Upper lobe of left lung (tissue), 6 donors: Measurements from ENCODE around the gene RAB27B. TPM values are rescaled to one million over a fixed set of nuclear protein-coding genes. Genes with fewer than 3 reads are reported as not detected.
A peak's percentile ranks its signal among the peaks of the same experiment; 100 is the strongest.
"Not testable (repeated sequence)": the region's sequence is repeated elsewhere in the genome, so short reads cannot be mapped to it uniquely, and the experiment has no call there.

ENCODE experiments used
- ATAC-seq, 2 donors: fragments of 200-7000 bp; cut with Tn5 transposase; one replicate each; pipeline ENCODE4 v1.9.1; 2022; ENCODE audit warnings: mild to moderate bottlenecking in 2 of 2, moderate library complexity in 2 of 2; ENCODE audit not compliant: low FRiP score in 2 of 2
- DNase-seq, 2 donors: peaks; one replicate each; pipeline ENCODE4 v3.0.0-alpha.2; 2019 to 2020
- H3K27ac ChIP-seq, 4 donors: fragments of 200-600 bp; sonication (generic); one replicate each; pipeline ENCODE4 v1.5.1; 2016 to 2019
- H3K27me3 ChIP-seq, 4 donors: fragments of 200-600 bp; sonication (generic); one replicate each; pipeline ENCODE4 v1.5.1; 2017 to 2019
- H3K36me3 ChIP-seq, 4 donors: fragments of 200-600 bp; sonication (generic); one replicate each; pipeline ENCODE4 v1.5.1; 2016 to 2019
- H3K4me1 ChIP-seq, 4 donors: fragments of 200-600 bp; sonication (generic); one replicate each; pipeline ENCODE4 v1.5.1; 2018 to 2019
- H3K4me3 ChIP-seq, 4 donors: fragments of 200-600 bp; sonication (generic); one replicate each; pipeline ENCODE4 v1.5.1; 2017 to 2019; ENCODE audit warnings: mild to moderate bottlenecking in 2 of 4, moderate library complexity in 1 of 4
- H3K9me3 ChIP-seq, 4 donors: fragments of 200-600 bp; sonication (generic); one replicate each; pipeline ENCODE4 v1.5.1; 2018 to 2019
- CTCF ChIP-seq, 6 experiments: fragments of 450-650 bp in 4 of 6; fragments of 200-600 bp in 2 of 6; sonication (generic) in 2 of 6; IDR thresholded peaks; one replicate each; pipeline ENCODE4 v1.5.1; 2016 to 2019; ENCODE audit warnings: antibody characterized with exemption in 6 of 6
- EP300 ChIP-seq, 4 donors: sonication (generic); formaldehyde crosslinking; IDR thresholded peaks; one replicate each; pipeline ENCODE4 v1.5.1; 2017; ENCODE audit warnings: antibody characterized with exemption in 4 of 4, control low read depth in 2 of 4
- POLR2A ChIP-seq, 4 donors: fragments of 450-650 bp; IDR thresholded peaks; one replicate each; pipeline ENCODE4 v1.5.1; 2016 to 2017; ENCODE audit warnings: antibody characterized with exemption in 4 of 4, mild to moderate bottlenecking in 2 of 4
- POLR2AphosphoS5 ChIP-seq, 2 donors: sonication (generic); formaldehyde crosslinking; IDR thresholded peaks; one replicate each; pipeline ENCODE4 v1.5.1; 2017; ENCODE audit warnings: antibody characterized with exemption in 2 of 2
- WGBS, 2 donors: methylation state at CpG; one replicate each; pipeline ENCODE4 v1.1.5; 2017 to 2018; 5-methylcytosine and 5-hydroxymethylcytosine counted together
- total RNA-seq, 6 donors: library from RNA; depleted of rRNA in 4 of 6; stranded (reverse); fragments of >200 nt in 4 of 6; gene quantifications; one replicate each; pipeline versions ENCODE4 v1.1.0 to v1.2.1, GENCODE V29; 2016 to 2021
- donor health status: DM: no; HTN: no; CAD: no; lungs with moderate emphysema.
- donor health status: DM: no; HTN: yes; CAD: no; lungs with severe emphysema.

RAB27B gene
- total RNA-seq, 6 donors from 2014 or later = 4.2 to 28.1 (median 17.1) TPM

GRCh38 chr18:54813305-54813704 lies 15.0 kb upstream of the RAB27B start:
- 86 to 100% methylated on average over 1 of the region's 1 CpG for WGBS, 2 donors
- TF ChIP-seq POLR2A (IDR thresholded peaks at IDR 0.05) (no peak), EP300 (IDR thresholded peaks at IDR 0.05) (no peak), CTCF (IDR thresholded peaks at IDR 0.05) (no peak), POLR2AphosphoS5 (IDR thresholded peaks at IDR 0.05) (no peak)
- DNase-seq = no peak
- Histone ChIP-seq H3K4me3 (no peak overlapping the region), H3K36me3 (no peaks in the 10 kb centered on the region), H3K27ac (no peak overlapping the region), H3K9me3 (no peaks in the 10 kb centered on the region), H3K27me3 (no peaks in the 10 kb centered on the region), H3K4me1 (no peaks in the 10 kb centered on the region)
- ATAC-seq = no peak

DNA sequence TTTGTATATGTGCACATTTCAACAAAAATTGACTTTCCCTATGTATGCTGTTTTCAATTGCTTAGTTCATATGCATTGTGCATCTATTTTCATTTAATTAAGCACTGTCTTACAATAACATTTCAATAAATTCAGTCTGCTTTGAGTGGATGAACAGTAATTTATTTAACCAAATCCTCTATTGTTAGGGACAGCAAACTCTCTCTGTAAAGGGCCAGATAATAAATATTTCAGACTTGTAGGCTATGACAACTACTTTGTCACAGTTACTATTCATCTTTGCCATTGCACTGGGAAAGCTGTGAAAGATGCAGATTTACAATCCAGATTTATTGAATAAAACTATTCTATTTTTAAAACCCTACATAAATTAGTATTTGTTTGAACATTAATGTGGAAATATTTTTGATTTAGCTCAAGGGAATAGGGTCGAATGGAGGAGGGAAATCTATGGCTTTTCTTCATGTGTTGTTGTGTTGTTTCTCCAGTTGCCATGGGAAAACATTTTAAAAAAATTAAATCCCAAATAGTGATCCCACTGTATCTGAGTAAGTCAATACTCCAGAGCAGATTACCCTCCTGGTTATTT lies 14.2 kb upstream of the RAB27B start:
- H3K36me3 ChIP-seq = no peaks in the 10 kb centered on the region
- no peaks in the 10 kb centered on the region for H3K27me3 ChIP-seq
- H3K4me1 ChIP-seq = no peaks in the 10 kb centered on the region
- ATAC-seq = no peak
- no peak for DNase-seq
- 49 to 70% methylated on average over 1 of the region's 1 CpG for WGBS, 2 donors
- no peak overlapping the region for H3K4me3 ChIP-seq
- no peaks in the 10 kb centered on the region for H3K9me3 ChIP-seq
- TF ChIP-seq POLR2A (IDR thresholded peaks at IDR 0.05) = no peak
- no peak for TF ChIP-seq CTCF (IDR thresholded peaks at IDR 0.05)
- TF ChIP-seq EP300 (IDR thresholded peaks at IDR 0.05) = no peak
- TF ChIP-seq POLR2AphosphoS5 (IDR thresholded peaks at IDR 0.05) = no peak
- no peak overlapping the region for H3K27ac ChIP-seq

DNA sequence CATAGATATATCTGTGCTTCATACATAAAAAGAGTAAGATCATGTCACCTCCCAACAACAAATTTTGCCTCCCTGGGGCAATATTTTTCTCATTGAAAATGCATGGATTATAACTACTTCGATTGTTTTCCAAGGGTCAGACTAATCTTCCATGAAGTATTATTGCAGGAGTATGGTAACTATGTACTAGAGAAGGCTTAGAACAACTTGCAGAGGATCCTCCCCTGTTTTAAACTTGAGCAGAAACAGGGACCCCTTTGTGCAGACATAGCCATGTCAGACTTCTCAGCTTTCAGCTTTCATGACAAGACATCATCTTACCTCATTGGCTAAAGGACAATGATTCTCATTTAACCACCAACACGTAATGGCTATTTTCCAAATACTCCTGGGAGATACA lies 13.2 kb upstream of the RAB27B start:
- TF ChIP-seq POLR2AphosphoS5 (IDR thresholded peaks at IDR 0.05) = no peak
- 78 to 93% methylated on average over 2 of the region's 2 CpGs for WGBS, 2 donors
- no peak overlapping the region for H3K4me3 ChIP-seq
- no peaks in the 10 kb centered on the region for H3K27me3 ChIP-seq
- H3K4me1 ChIP-seq = no peaks in the 10 kb centered on the region
- no peaks in the 10 kb centered on the region for H3K9me3 ChIP-seq
- H3K36me3 ChIP-seq = no peaks in the 10 kb centered on the region
- ATAC-seq (no peak), DNase-seq (no peak)
- H3K27ac ChIP-seq = no peak overlapping the region

GRCh38 chr18:54820785-54821275 lies 7.4 kb upstream of the RAB27B start:
- H3K4me3 ChIP-seq, H3K4me1 ChIP-seq, H3K9me3 ChIP-seq, H3K36me3 ChIP-seq, ATAC-seq, DNase-seq, H3K27me3 ChIP-seq, H3K27ac ChIP-seq: not testable (repeated sequence)
- WGBS, 2 donors = 72 to 79% methylated on average over 2 of the region's 2 CpGs

DNA sequence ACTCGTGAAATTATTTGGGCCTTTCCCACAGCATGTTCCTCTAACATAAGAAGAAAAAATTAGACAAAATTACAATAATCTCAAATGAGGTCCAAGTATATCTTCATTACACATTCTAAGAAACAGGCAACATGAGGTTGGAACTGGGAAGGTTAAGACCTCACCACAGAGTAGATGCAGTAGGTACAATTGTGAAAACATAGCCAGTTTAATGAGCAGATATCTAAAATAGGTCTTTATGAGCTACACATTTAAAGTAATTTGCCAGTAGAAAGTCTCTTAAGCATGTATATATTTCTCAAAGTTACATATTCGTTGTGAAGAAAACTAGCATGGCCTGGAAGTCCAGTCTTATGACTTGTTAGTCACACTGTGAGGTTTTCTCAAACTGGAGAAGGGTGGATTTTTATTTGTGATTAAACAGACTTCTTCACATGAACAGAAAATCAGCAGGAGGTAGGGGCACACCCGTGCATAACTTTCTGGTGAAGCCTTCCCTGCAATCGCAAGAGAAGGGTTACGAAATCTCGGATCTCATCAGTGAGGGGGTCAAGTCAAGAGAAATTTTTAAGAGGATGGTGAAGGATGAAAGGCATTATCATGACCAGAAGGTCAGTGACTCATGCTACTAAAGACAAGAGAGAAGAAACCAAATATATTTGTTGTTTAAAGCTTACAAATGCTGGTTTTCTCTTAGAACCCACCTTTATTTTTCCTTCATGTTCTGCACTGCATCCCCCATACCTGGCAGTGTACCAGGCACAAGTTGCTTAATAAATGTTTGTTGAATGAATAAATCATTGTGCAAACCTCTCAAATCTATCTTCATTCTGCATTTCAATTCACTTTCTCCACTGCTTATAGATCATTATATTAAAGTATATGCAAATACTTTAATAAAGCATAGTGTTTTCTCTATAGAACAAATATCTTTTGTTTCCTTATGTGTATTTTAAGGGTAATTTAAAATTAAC lies 5.1 kb upstream of the RAB27B start:
- no peak overlapping the region for H3K27ac ChIP-seq
- no peak for TF ChIP-seq CTCF (IDR thresholded peaks at IDR 0.05)
- no peak for TF ChIP-seq EP300 (IDR thresholded peaks at IDR 0.05)
- TF ChIP-seq POLR2A (IDR thresholded peaks at IDR 0.05) = no peak
- TF ChIP-seq POLR2AphosphoS5 (IDR thresholded peaks at IDR 0.05) = no peak
- H3K27me3 ChIP-seq = no peaks in the 10 kb centered on the region
- H3K36me3 ChIP-seq = no peaks in the 10 kb centered on the region
- 68 to 73% methylated on average over 6 of the region's 6 CpGs for WGBS, 2 donors
- no peaks in the 10 kb centered on the region for H3K9me3 ChIP-seq
- H3K4me1 ChIP-seq = peaks cover 0 to 5% (median 4%) of the 10 kb centered on the region in 4 donors
- H3K4me3 ChIP-seq = no peak overlapping the region
- ATAC-seq (peak in 1 of 2 donors; percentile 91), DNase-seq (no peak)
